ENCODE data around the gene INO80. TPM values are rescaled to one million over a fixed set of nuclear protein-coding genes. Genes with fewer than 3 reads are reported as not detected.

INO80 gene
- total RNA-seq, 1 experiment from 2014 or later = 38.4 TPM

- no peak for ATAC-seq
Observed at GRCh38 chr15:41006479-41006878, 109.6 kb downstream of the INO80 start.

GRCh38 chr15:41004490-41004889 is 111.6 kb downstream of the INO80 start:
- Histone ChIP-seq H4K20me1 (ENCODE audit: low read length) (no peaks in the 10 kb centered on the region), H3K36me3 (ENCODE audit: low read depth, low read length) (peaks cover 42% of the 10 kb centered on the region), H3K9me3 (ENCODE audit: low read length) (no peaks in the 10 kb centered on the region), H3K27me3 (ENCODE audit: low read length) (no peaks in the 10 kb centered on the region), H3K4me2 (ENCODE audit: low read length) (no peak overlapping the region), H2AFZ (ENCODE audit: low read length) (no peak overlapping the region), H3K4me3 (ENCODE audit: low read length) (no peak overlapping the region), H3K4me1 (ENCODE audit: insufficient read depth, low read length) (peaks cover 31% of the 10 kb centered on the region), H3F3A (ENCODE audit: low read length, unreplicated experiment) (peaks cover 8% of the 10 kb centered on the region), H3K9me2 (replicated peaks; ENCODE audit: low read length) (no peaks in the 10 kb centered on the region), H3K79me2 (ENCODE audit: low read length) (peaks cover 6% of the 10 kb centered on the region; the same call in 1 of the 2 replicates), H3K27ac (ENCODE audit: low read length) (no peak overlapping the region), H3K9ac (ENCODE audit: low read length) (no peak overlapping the region)
- TF ChIP-seq EZH2 (IDR thresholded peaks at IDR 0.05; ENCODE audit: low read length, unreplicated experiment) (no peak), CTCF (conservative IDR thresholded peaks at IDR 0.05; ENCODE audit: low read depth, low read length) (no peak), EZH2phosphoT487 (IDR thresholded peaks at IDR 0.05; ENCODE audit: borderline replicate concordance, low read length) (no peak)
- POLR2A ChIA-PET (ENCODE audit: unreplicated experiment) = no interaction called here
- DNase-seq (no peak), ATAC-seq (no peak)
- no TSS peak for BruUV-seq (replicated peaks)
- intact Hi-C loops (cut with micrococcal nuclease) = loop anchor here (5.0 kb wide), 1 partner anchor 97 kb away; no protein-coding TSS in a partner anchor
- CTCF ChIA-PET = no interaction called here

More at GRCh38 chr15:41006479-41006878, 109.6 kb downstream of the INO80 start:
- no TSS peak for BruUV-seq (replicated peaks)
- Histone ChIP-seq H2AFZ (ENCODE audit: low read length) (no peak overlapping the region), H3K27me3 (ENCODE audit: low read length) (no peaks in the 10 kb centered on the region), H3K36me3 (ENCODE audit: low read depth, low read length) (peaks cover 39% of the 10 kb centered on the region), H3F3A (ENCODE audit: low read length, unreplicated experiment) (no peaks in the 10 kb centered on the region), H3K4me2 (ENCODE audit: low read length) (no peak overlapping the region), H3K4me3 (ENCODE audit: low read length) (no peak overlapping the region), H3K4me1 (ENCODE audit: insufficient read depth, low read length) (peaks cover 11% of the 10 kb centered on the region), H3K79me2 (ENCODE audit: low read length) (no peaks in the 10 kb centered on the region), H3K27ac (ENCODE audit: low read length) (no peak overlapping the region), H3K9me2 (replicated peaks; ENCODE audit: low read length) (no peaks in the 10 kb centered on the region), H3K9me3 (ENCODE audit: low read length) (no peaks in the 10 kb centered on the region), H3K9ac (ENCODE audit: low read length) (no peak overlapping the region), H4K20me1 (ENCODE audit: low read length) (no peaks in the 10 kb centered on the region)
- ChIA-PET POLR2A (ENCODE audit: unreplicated experiment) (no interaction called here), CTCF (interaction anchor here (0.5 to 0.6 kb wide), 2 partner anchors 101 to 109 kb away, joined by 3 to 5 read pairs; no protein-coding TSS in a partner anchor)
- intact Hi-C loops (cut with micrococcal nuclease) = no loop called here
- no peak for DNase-seq
- no peak for TF ChIP-seq EZH2phosphoT487 (IDR thresholded peaks at IDR 0.05; ENCODE audit: borderline replicate concordance, low read length)
- no peak for TF ChIP-seq EZH2 (IDR thresholded peaks at IDR 0.05; ENCODE audit: low read length, unreplicated experiment)
- no peak for TF ChIP-seq CTCF (conservative IDR thresholded peaks at IDR 0.05; ENCODE audit: low read depth, low read length)

- no TSS peak for BruUV-seq (replicated peaks)
- POLR2A ChIA-PET (ENCODE audit: unreplicated experiment) = no interaction called here
- peak overlapping the region; percentile 12 for H3K4me2 ChIP-seq (ENCODE audit: low read length)
- TF ChIP-seq EZH2 (IDR thresholded peaks at IDR 0.05; ENCODE audit: low read length, unreplicated experiment) (no peak), EZH2phosphoT487 (IDR thresholded peaks at IDR 0.05; ENCODE audit: borderline replicate concordance, low read length) (no peak), CTCF (conservative IDR thresholded peaks at IDR 0.05; ENCODE audit: low read depth, low read length) (no peak)
- H3K9me2 ChIP-seq (replicated peaks; ENCODE audit: low read length) = no peaks in the 10 kb centered on the region
- H4K20me1 ChIP-seq (ENCODE audit: low read length) = no peaks in the 10 kb centered on the region
- peak; percentile 57 for ATAC-seq
- peaks cover 43% of the 10 kb centered on the region for H3K4me1 ChIP-seq (ENCODE audit: insufficient read depth, low read length)
- H3K9me3 ChIP-seq (ENCODE audit: low read length) = no peaks in the 10 kb centered on the region
- CTCF ChIA-PET = no interaction called here
- peaks cover 51% of the 10 kb centered on the region for H3K36me3 ChIP-seq (ENCODE audit: low read depth, low read length)
- intact Hi-C loops (cut with micrococcal nuclease) = loop anchor here (5.0 kb wide), 1 partner anchor 94 kb away; no protein-coding TSS in a partner anchor
- no peaks in the 10 kb centered on the region for H3K27me3 ChIP-seq (ENCODE audit: low read length)
- H3K27ac ChIP-seq (ENCODE audit: low read length) = peak overlapping the region; percentile 95
- peak; percentile 70 for DNase-seq
- peak overlapping the region; percentile 36 for H3K9ac ChIP-seq (ENCODE audit: low read length)
- no peak overlapping the region for H2AFZ ChIP-seq (ENCODE audit: low read length)
- H3K4me3 ChIP-seq (ENCODE audit: low read length) = no peak overlapping the region
- H3F3A ChIP-seq (ENCODE audit: low read length, unreplicated experiment) = peaks cover 10% of the 10 kb centered on the region
- H3K79me2 ChIP-seq (ENCODE audit: low read length) = peaks cover 9% of the 10 kb centered on the region
Observed at GRCh38 chr15:41001524-41002214, 114.4 kb downstream of the INO80 start.
